ENCODE measurements around the gene SORCS3. TPM values are rescaled to one million over a fixed set of nuclear protein-coding genes. Genes with fewer than 3 reads are reported as not detected.

The SORCS3 gene
- total and polyA plus RNA-seq, 10 of the 15 experiments (the other 5 are each of a cell fraction or from before 2014, with no cell fraction given) = 0.01 to 0.04 (median 0.02) TPM; not detected in 7

DNA sequence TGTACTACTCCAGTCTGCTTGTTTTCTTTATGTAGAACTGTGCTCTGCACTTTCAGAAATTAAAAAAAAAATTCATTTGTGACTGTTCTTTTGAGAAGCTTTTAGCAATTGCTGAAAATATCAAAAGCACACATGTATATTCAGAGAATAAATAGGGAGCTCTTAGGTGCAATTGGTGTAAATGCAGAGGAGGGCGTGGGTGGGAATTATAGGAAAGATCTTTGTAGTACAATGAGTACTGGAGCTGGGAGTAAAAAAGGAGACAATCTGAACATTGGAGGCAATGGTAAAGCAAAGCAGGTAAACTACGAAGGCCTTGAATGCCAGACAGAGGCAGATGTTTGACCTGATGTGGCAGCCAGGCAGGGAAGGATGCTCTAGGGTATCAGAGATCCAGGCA, 267.5 kb downstream of the SORCS3 start:
- H2AFZ ChIP-seq (ENCODE audit: control insufficient read depth, low read depth, low read length) = no peak overlapping the region
- ChIA-PET SMC1A (ENCODE audit: uncharacterized antibody, unreplicated experiment) (no interaction called here), CTCF (interaction anchor here (0.6 to 1.6 kb wide), 5 partner anchors 7 to 144 kb away, joined by 3 to 6 read pairs (median 3); no protein-coding TSS in a partner anchor), POLR2A (no interaction called here), RAD21 (ENCODE audit: unreplicated experiment) (no interaction called here)
- H3K4me2 ChIP-seq (ENCODE audit: control insufficient read depth, insufficient read depth) = no peak overlapping the region
- intact Hi-C loops (cut with micrococcal nuclease; ENCODE audit: unreplicated experiment) (no loop called here), in situ Hi-C loops (cut with MboI) (no loop called here)
- H3K27ac ChIP-seq (ENCODE audit: control insufficient read depth, insufficient read depth) = no peak overlapping the region
- FAIRE-seq (no peak), DNase-seq (ENCODE audit: low read depth, low spot score) (no peak), ATAC-seq (no peak)
- no peaks in the 10 kb centered on the region for H3K4me1 ChIP-seq (ENCODE audit: control insufficient read depth, insufficient read depth, low read length)
- no peaks in the 10 kb centered on the region for H3K79me2 ChIP-seq (ENCODE audit: control insufficient read depth, insufficient read depth, low read length)
- 0% methylated on average over 2 of the region's 2 CpGs for WGBS (ENCODE audit: insufficient coverage, insufficient replicate concordance, low lambda C conversion rate, missing lambda C conversion rate)
- no peak overlapping the region for H3K4me3 ChIP-seq
- no peaks in the 10 kb centered on the region for H3K36me3 ChIP-seq (ENCODE audit: control insufficient read depth in 2 of 2, insufficient read depth in 2 of 2, low read length in 1 of 2)
- H3K9me3 ChIP-seq (replicated peaks; ENCODE audit: control insufficient read depth, insufficient read depth, low read length) = no peaks in the 10 kb centered on the region
- H3K27me3 ChIP-seq (replicated peaks in 1 of 2; ENCODE audit: control insufficient read depth in 2 of 2, insufficient read depth in 2 of 2, low read length in 1 of 2) = no peaks in the 10 kb centered on the region; a peak in 1 of 4 replicates
- TF ChIP-seq BACH1 (IDR thresholded peaks at IDR 0.05; ENCODE audit: borderline replicate concordance) = no peak
- no peak for TF ChIP-seq TARDBP (IDR thresholded peaks at IDR 0.05; ENCODE audit: borderline replicate concordance)
- no peak for TF ChIP-seq ETV6 (conservative IDR thresholded peaks at IDR 0.05 in 1 of 2, IDR thresholded peaks at IDR 0.05 in 1 of 2; ENCODE audit: borderline replicate concordance in 1 of 2, low read depth in 1 of 2)
- TF ChIP-seq HCFC1 (IDR thresholded peaks at IDR 0.05; ENCODE audit: low read length) = no peak
- no peak for TF ChIP-seq BRCA1 (IDR thresholded peaks at IDR 0.05; ENCODE audit: low read depth, low read length)
- TF ChIP-seq, protein P1, sequence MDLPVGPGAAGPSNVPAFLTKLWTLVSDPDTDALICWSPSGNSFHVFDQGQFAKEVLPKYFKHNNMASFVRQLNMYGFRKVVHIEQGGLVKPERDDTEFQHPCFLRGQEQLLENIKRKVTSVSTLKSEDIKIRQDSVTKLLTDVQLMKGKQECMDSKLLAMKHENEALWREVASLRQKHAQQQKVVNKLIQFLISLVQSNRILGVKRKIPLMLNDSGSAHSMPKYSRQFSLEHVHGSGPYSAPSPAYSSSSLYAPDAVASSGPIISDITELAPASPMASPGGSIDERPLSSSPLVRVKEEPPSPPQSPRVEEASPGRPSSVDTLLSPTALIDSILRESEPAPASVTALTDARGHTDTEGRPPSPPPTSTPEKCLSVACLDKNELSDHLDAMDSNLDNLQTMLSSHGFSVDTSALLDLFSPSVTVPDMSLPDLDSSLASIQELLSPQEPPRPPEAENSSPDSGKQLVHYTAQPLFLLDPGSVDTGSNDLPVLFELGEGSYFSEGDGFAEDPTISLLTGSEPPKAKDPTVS (IDR thresholded peaks at IDR 0.05; ENCODE audit: low read depth, low read length) = no peak
- TF ChIP-seq, protein P2, sequence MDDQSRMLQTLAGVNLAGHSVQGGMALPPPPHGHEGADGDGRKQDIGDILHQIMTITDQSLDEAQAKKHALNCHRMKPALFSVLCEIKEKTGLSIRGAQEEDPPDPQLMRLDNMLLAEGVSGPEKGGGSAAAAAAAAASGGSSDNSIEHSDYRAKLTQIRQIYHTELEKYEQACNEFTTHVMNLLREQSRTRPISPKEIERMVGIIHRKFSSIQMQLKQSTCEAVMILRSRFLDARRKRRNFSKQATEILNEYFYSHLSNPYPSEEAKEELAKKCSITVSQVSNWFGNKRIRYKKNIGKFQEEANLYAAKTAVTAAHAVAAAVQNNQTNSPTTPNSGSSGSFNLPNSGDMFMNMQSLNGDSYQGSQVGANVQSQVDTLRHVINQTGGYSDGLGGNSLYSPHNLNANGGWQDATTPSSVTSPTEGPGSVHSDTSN (IDR thresholded peaks at IDR 0.05; ENCODE audit: insufficient replicate concordance, low read depth, low read length) = no peak
- TF ChIP-seq IKZF2 (IDR thresholded peaks at IDR 0.05) = no peak
- no peak for TF ChIP-seq CBX3 (IDR thresholded peaks at IDR 0.05; ENCODE audit: borderline replicate concordance, low read depth)
- TF ChIP-seq, protein P3, sequence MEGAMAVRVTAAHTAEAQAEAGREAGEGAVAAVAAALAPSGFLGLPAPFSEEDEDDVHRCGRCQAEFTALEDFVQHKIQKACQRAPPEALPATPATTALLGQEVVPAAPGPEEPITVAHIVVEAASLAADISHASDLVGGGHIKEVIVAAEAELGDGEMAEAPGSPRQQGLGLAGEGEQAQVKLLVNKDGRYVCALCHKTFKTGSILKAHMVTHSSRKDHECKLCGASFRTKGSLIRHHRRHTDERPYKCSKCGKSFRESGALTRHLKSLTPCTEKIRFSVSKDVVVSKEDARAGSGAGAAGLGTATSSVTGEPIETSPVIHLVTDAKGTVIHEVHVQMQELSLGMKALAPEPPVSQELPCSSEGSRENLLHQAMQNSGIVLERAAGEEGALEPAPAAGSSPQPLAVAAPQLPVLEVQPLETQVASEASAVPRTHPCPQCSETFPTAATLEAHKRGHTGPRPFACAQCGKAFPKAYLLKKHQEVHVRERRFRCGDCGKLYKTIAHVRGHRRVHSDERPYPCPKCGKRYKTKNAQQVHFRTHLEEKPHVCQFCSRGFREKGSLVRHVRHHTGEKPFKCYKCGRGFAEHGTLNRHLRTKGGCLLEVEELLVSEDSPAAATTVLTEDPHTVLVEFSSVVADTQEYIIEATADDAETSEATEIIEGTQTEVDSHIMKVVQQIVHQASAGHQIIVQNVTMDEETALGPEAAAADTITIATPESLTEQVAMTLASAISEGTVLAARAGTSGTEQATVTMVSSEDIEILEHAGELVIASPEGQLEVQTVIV (IDR thresholded peaks at IDR 0.05; ENCODE audit: borderline replicate concordance, partially characterized antibody) = no peak
- TF ChIP-seq, protein P4, sequence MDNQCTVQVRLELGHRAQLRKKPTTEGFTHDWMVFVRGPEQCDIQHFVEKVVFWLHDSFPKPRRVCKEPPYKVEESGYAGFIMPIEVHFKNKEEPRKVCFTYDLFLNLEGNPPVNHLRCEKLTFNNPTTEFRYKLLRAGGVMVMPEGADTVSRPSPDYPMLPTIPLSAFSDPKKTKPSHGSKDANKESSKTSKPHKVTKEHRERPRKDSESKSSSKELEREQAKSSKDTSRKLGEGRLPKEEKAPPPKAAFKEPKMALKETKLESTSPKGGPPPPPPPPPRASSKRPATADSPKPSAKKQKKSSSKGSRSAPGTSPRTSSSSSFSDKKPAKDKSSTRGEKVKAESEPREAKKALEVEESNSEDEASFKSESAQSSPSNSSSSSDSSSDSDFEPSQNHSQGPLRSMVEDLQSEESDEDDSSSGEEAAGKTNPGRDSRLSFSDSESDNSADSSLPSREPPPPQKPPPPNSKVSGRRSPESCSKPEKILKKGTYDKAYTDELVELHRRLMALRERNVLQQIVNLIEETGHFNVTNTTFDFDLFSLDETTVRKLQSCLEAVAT (IDR thresholded peaks at IDR 0.05) = no peak
- TF ChIP-seq POU2F2 (IDR thresholded peaks at IDR 0.05; ENCODE audit: borderline replicate concordance, low read depth, low read length) = no peak
- no peak for TF ChIP-seq NBN (IDR thresholded peaks at IDR 0.05)
- no peak for TF ChIP-seq CBFB (IDR thresholded peaks at IDR 0.05; ENCODE audit: low read depth)
- no peak for TF ChIP-seq KDM1A (IDR thresholded peaks at IDR 0.05; ENCODE audit: borderline replicate concordance)
- TF ChIP-seq, protein P5, sequence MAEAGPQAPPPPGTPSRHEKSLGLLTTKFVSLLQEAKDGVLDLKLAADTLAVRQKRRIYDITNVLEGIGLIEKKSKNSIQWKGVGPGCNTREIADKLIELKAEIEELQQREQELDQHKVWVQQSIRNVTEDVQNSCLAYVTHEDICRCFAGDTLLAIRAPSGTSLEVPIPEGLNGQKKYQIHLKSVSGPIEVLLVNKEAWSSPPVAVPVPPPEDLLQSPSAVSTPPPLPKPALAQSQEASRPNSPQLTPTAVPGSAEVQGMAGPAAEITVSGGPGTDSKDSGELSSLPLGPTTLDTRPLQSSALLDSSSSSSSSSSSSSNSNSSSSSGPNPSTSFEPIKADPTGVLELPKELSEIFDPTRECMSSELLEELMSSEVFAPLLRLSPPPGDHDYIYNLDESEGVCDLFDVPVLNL (IDR thresholded peaks at IDR 0.05; ENCODE audit: low read depth, low read length) = no peak
- H4K20me1 ChIP-seq (ENCODE audit: control insufficient read depth, insufficient read depth) = no peaks in the 10 kb centered on the region
- H3K9ac ChIP-seq (ENCODE audit: control insufficient read depth, insufficient read depth, low read length) = no peak overlapping the region
- BruUV-seq (replicated peaks) = no TSS peak

Measured in GM12878 (cell line).